Keratinocyte (primary cell): Measurements from ENCODE around the gene DCAF8. TPM values are rescaled to one million over a fixed set of nuclear protein-coding genes. Genes with fewer than 3 reads are reported as not detected.

ENCODE experiments used
- DNase-seq: peaks from one replicate; pipeline ENCODE4 v3.0.0-alpha.2; 2011; ENCODE audit warnings: low read depth, missing footprints, low spot score
- FAIRE-seq: peaks from 2 replicates; lab custom pipeline; 2011; peaks lifted over from hg19 to GRCh38; lab: Jason Lieb, UNC
- H2AFZ ChIP-seq: 2 replicates; pipeline ENCODE4 v1.6.0; 2012; ENCODE audit warnings: low read length, control low read depth, inconsistent platforms; ENCODE audit not compliant: control insufficient read depth
- H3K27ac ChIP-seq: 2 replicates; pipeline ENCODE4 v1.5.1; 2011; ENCODE audit warnings: low read length; ENCODE audit not compliant: control insufficient read depth, insufficient read depth
- H3K27me3 ChIP-seq: 3 replicates; pipeline ENCODE4 v1.6.0; 2011; ENCODE audit warnings: low read length; ENCODE audit not compliant: control insufficient read depth, insufficient read depth; ENCODE audit errors: extremely low read depth
- H3K36me3 ChIP-seq, 2 experiments: 2 replicates in 1 of 2; 3 replicates in 1 of 2; pipeline ENCODE4 v1.5.1; 2011; ENCODE audit warnings: low read length in 2 of 2, mild to moderate bottlenecking in 1 of 2; ENCODE audit not compliant: control insufficient read depth in 2 of 2, insufficient read depth in 2 of 2; ENCODE audit errors: extremely low read depth in 1 of 2
- H3K4me1 ChIP-seq: 3 replicates; pipeline ENCODE4 v1.5.1; 2011; ENCODE audit warnings: low read length; ENCODE audit not compliant: control insufficient read depth, insufficient read depth; ENCODE audit errors: extremely low read depth
- H3K4me2 ChIP-seq: 3 replicates; pipeline ENCODE4 v1.6.0; 2011; ENCODE audit warnings: low read depth, low read length; ENCODE audit not compliant: control insufficient read depth, insufficient read depth; ENCODE audit errors: extremely low read depth
- H3K4me3 ChIP-seq, 3 experiments: fragments of 200-600 bp in 1 of 3; sonication (generic) in 1 of 3; 2 replicates in 2 of 3; 3 replicates in 1 of 3; pipeline ENCODE4 v1.5.1; 2011 to 2016; ENCODE audit warnings: low read length in 3 of 3, mild to moderate bottlenecking in 3 of 3, control low read depth in 2 of 3, inconsistent platforms in 1 of 3, low read depth in 1 of 3, mixed read lengths in 1 of 3, mixed run types in 1 of 3, moderate library complexity in 1 of 3; ENCODE audit not compliant: control insufficient read depth in 2 of 3, insufficient read depth in 2 of 3; ENCODE audit errors: extremely low read depth in 1 of 3
- H3K79me2 ChIP-seq: 2 replicates; pipeline ENCODE4 v1.6.0; 2012; ENCODE audit warnings: low read length; ENCODE audit not compliant: control insufficient read depth, insufficient read depth
- H3K9ac ChIP-seq: 3 replicates; pipeline ENCODE4 v1.6.0; 2011; ENCODE audit warnings: low read length; ENCODE audit not compliant: control insufficient read depth, insufficient read depth; ENCODE audit errors: extremely low read depth
- H3K9me1 ChIP-seq: 3 replicates; pipeline ENCODE4 v1.6.0; 2011; ENCODE audit warnings: low read length; ENCODE audit not compliant: control insufficient read depth, insufficient read depth; ENCODE audit errors: extremely low read depth
- H3K9me3 ChIP-seq: 2 replicates; pipeline ENCODE4 v1.5.1; 2012; ENCODE audit warnings: low read depth, low read length; ENCODE audit not compliant: control insufficient read depth
- H4K20me1 ChIP-seq: 3 replicates; pipeline ENCODE4 v1.6.0; 2011; ENCODE audit warnings: low read length; ENCODE audit not compliant: control insufficient read depth, insufficient read depth; ENCODE audit errors: extremely low read depth
- EZH2 ChIP-seq: IDR thresholded peaks from one replicate; pipeline ENCODE4 v1.6.1; 2012; ENCODE audit warnings: inconsistent platforms, mild to moderate bottlenecking, low read length, moderate library complexity
- dilution Hi-C: fragments of 300-500 bp; cut with MboI; formaldehyde crosslinking; loops from one replicate; pipeline ENCODE4 v1.7.0; 2020; ENCODE audit warnings: low sequenced_read_pairs; ENCODE audit not compliant: extremely low pct_ligation_motif_present
- polyA plus RNA-seq, 5 experiments: library from polyadenylated mRNA; depleted of rRNA in 3 of 5; stranded (reverse) in 3 of 5; stranded (forward) in 1 of 5; unstranded in 1 of 5; fragments of >200 nt; gene quantifications; 1 replicate in 1 of 5; 2 replicates in 3 of 5; 3 replicates in 1 of 5; pipeline versions ENCODE4 v1.2.1 to v1.2.3, GENCODE V29; 2011 to 2012; ENCODE audit warnings: missing spikeins in 2 of 5, low read depth in 1 of 5, low replicate concordance in 1 of 5
- TF ChIP-seq, protein P1 (sequence below), 3 experiments: IDR thresholded peaks in 1 of 3; conservative IDR thresholded peaks in 1 of 3; optimal IDR thresholded peaks in 1 of 3; 2 replicates in 2 of 3; 3 replicates in 1 of 3; pipeline versions ENCODE3 to v1.5.1; 2011; ENCODE audit warnings: low read length in 3 of 3, mild to moderate bottlenecking in 3 of 3, moderate library complexity in 2 of 3, control low read depth in 1 of 3, inconsistent platforms in 1 of 3; ENCODE audit not compliant: insufficient read depth in 2 of 3; ENCODE audit errors: extremely low read depth in 1 of 3

DCAF8 gene
- polyA plus RNA-seq, 1 donor (not counting 4 experiments of a cell fraction or from before 2014, with no cell fraction given): 81.2 TPM

DNA sequence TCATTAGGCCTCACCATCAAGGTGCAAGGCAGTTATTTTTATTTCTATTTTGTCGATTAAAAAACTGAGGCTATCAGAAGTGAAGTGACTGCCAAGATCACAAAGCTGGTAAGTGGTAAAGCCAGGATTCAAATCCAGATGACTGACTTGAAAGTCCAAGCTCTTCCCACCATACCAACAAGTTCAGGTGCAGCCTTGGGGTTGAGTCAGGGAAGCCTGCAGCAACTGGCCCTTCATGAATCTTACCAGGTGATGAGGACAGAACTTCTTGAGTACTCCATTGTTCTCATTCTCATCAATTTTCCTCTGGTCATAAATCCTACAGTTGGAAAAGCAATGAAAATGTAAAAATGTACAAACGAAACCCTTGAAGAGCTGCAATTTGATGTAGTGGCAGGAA lies 37.0 kb downstream of the DCAF8 start:
- DNase-seq: no peak
- H3K27ac ChIP-seq: no peak overlapping the region
- no peaks in the 10 kb centered on the region for H4K20me1 ChIP-seq
- no peaks in the 10 kb centered on the region for H3K27me3 ChIP-seq
- FAIRE-seq: no peak
- H3K4me3 ChIP-seq: no peak overlapping the region
- TF ChIP-seq, protein P1, sequence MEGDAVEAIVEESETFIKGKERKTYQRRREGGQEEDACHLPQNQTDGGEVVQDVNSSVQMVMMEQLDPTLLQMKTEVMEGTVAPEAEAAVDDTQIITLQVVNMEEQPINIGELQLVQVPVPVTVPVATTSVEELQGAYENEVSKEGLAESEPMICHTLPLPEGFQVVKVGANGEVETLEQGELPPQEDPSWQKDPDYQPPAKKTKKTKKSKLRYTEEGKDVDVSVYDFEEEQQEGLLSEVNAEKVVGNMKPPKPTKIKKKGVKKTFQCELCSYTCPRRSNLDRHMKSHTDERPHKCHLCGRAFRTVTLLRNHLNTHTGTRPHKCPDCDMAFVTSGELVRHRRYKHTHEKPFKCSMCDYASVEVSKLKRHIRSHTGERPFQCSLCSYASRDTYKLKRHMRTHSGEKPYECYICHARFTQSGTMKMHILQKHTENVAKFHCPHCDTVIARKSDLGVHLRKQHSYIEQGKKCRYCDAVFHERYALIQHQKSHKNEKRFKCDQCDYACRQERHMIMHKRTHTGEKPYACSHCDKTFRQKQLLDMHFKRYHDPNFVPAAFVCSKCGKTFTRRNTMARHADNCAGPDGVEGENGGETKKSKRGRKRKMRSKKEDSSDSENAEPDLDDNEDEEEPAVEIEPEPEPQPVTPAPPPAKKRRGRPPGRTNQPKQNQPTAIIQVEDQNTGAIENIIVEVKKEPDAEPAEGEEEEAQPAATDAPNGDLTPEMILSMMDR (optimal IDR thresholded peaks at IDR 0.05 in 1 of 3, IDR thresholded peaks at IDR 0.05 in 1 of 3, conservative IDR thresholded peaks at IDR 0.05 in 1 of 3; ENCODE audit: extremely low read depth in 1 of 3, insufficient read depth in 2 of 3, low read length in 3 of 3): no peak
- no peak for TF ChIP-seq EZH2
- dilution Hi-C loops: no loop called here
- no peak overlapping the region for H3K4me2 ChIP-seq
- H3K9me1 ChIP-seq: no peaks in the 10 kb centered on the region
- H3K9ac ChIP-seq: no peak overlapping the region
- peaks cover 17 to 34% of the 10 kb centered on the region in 2 experiments for H3K36me3 ChIP-seq
- no peaks in the 10 kb centered on the region for H3K79me2 ChIP-seq
- H3K4me1 ChIP-seq: peaks cover 14% of the 10 kb centered on the region
- H2AFZ ChIP-seq: no peak overlapping the region
- no peaks in the 10 kb centered on the region for H3K9me3 ChIP-seq

DNA sequence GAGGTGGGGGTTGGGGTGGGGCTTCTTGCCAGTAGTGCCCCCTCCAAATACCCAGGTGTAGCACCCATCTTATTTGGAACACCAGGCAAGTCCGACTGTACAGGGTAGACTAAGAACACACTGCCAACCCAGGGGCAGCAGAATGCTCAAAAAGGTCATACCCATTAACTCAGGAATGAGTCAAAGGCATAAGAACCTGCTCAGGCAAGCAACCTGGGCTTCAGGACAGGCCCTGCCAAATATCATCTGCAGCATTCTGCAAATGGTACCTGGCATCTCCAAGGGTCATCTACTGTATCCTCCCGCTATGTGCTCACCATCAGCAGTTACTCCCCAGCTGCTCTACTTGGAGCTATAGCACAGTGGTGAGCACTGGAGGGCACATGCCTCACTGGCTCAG lies 37.7 kb downstream of the DCAF8 start:
- Histone ChIP-seq H2AFZ (no peak overlapping the region), H3K9ac (no peak overlapping the region), H3K4me3 (no peak overlapping the region), H3K27ac (no peak overlapping the region), H3K9me1 (no peaks in the 10 kb centered on the region), H3K9me3 (no peaks in the 10 kb centered on the region), H4K20me1 (no peaks in the 10 kb centered on the region), H3K36me3 (peaks cover 17 to 34% of the 10 kb centered on the region in 2 experiments), H3K79me2 (no peaks in the 10 kb centered on the region), H3K27me3 (no peaks in the 10 kb centered on the region), H3K4me2 (no peak overlapping the region), H3K4me1 (peaks cover 18% of the 10 kb centered on the region)
- dilution Hi-C loops: no loop called here
- DNase-seq (no peak), FAIRE-seq (no peak)
- TF ChIP-seq, protein P1 (optimal IDR thresholded peaks at IDR 0.05 in 1 of 3, IDR thresholded peaks at IDR 0.05 in 1 of 3, conservative IDR thresholded peaks at IDR 0.05 in 1 of 3; ENCODE audit: extremely low read depth in 1 of 3, insufficient read depth in 2 of 3, low read length in 3 of 3): no peak
- no peak for TF ChIP-seq EZH2
